Calu3 (cell line): ENCODE measurements around the gene SLC15A4. TPM values are rescaled to one million over a fixed set of nuclear protein-coding genes. Genes with fewer than 3 reads are reported as not detected.

Experiments used
- BruUV-seq: library from RNA; stranded (reverse); fragments of 400-500 nt; replicated peaks from 2 replicates; lab custom pipeline; 2021; lab: Mats Ljungman, UMichigan
- CTCF ChIA-PET: fragments of 300-600 bp; sonication (Branson Sonifier 250); formaldehyde crosslinking; loops from one replicate; lab custom pipeline; 2022; ENCODE audit warnings: antibody characterized with exemption; lab: Charles Lee
- DNase-seq: peaks from one replicate; pipeline ENCODE4 v3.0.0; 2022
- H3K27ac Mint-ChIP-seq: one replicate; pipeline ENCODE4 v1.8.0; 2022; ENCODE audit warnings: mixed read lengths; ENCODE audit not compliant: unreplicated experiment
- H3K27me3 Mint-ChIP-seq: one replicate; pipeline ENCODE4 v1.8.0; 2022; ENCODE audit warnings: mixed read lengths; ENCODE audit not compliant: unreplicated experiment
- H3K36me3 Mint-ChIP-seq: one replicate; pipeline ENCODE4 v1.8.0; 2022; ENCODE audit warnings: mild to moderate bottlenecking, moderate library complexity, mixed read lengths; ENCODE audit not compliant: insufficient read depth, unreplicated experiment
- H3K4me1 Mint-ChIP-seq: one replicate; pipeline ENCODE4 v1.8.0; 2022; ENCODE audit warnings: mild to moderate bottlenecking, low read depth, mixed read lengths; ENCODE audit not compliant: unreplicated experiment
- H3K4me3 Mint-ChIP-seq: one replicate; pipeline ENCODE4 v1.8.0; 2022; ENCODE audit warnings: mild to moderate bottlenecking, low read depth, moderate library complexity, mixed read lengths; ENCODE audit not compliant: unreplicated experiment
- H3K9me3 Mint-ChIP-seq: one replicate; pipeline ENCODE4 v1.8.0; 2022; ENCODE audit warnings: low read depth, mixed read lengths; ENCODE audit not compliant: unreplicated experiment
- intact Hi-C: fragments of 100-400 bp; cut with micrococcal nuclease; formaldehyde crosslinking; loops from one replicate; pipeline ENCODE4 v1.10.0; 2022; ENCODE audit not compliant: unreplicated experiment
- total RNA-seq: library from RNA; stranded (reverse); gene quantifications from 2 replicates; pipeline ENCODE4 v1.2.3, GENCODE V29; 2022
- TF ChIP-seq, protein P1 (sequence below): fragments of 200-600 bp; IDR thresholded peaks from one replicate; pipeline ENCODE4 v1.8.0; 2022; ENCODE audit warnings: antibody characterized with exemption; ENCODE audit not compliant: unreplicated experiment

SLC15A4 gene
- total RNA-seq, 1 experiment from 2014 or later: 34.9 TPM

DNA sequence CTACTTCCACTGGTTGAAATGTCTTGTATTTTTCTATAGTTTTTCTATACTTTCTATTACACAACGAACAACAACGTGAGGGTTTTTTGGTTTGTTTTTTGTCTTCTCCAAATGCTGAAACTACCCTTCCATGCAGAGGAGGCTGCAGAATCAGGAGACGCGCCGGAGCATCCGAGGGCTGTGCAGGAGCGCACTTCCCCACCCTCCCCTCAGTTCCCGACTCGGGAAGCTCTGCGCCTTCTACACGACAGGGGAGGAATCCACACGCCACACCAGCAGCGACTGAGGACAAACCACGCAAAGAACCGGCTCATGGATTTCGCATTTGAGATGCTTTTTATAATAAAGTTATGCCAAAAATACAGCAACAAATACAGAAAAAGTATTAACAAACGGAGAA is 30.9 kb downstream of the SLC15A4 start:
- no peak for DNase-seq
- H3K27ac Mint-ChIP-seq: no peak overlapping the region
- peaks cover 33% of the 10 kb centered on the region for H3K36me3 Mint-ChIP-seq
- intact Hi-C loops: no loop called here
- CTCF ChIA-PET: no interaction called here
- H3K27me3 Mint-ChIP-seq: no peaks in the 10 kb centered on the region
- H3K4me1 Mint-ChIP-seq: no peaks in the 10 kb centered on the region
- TF ChIP-seq, protein P1, sequence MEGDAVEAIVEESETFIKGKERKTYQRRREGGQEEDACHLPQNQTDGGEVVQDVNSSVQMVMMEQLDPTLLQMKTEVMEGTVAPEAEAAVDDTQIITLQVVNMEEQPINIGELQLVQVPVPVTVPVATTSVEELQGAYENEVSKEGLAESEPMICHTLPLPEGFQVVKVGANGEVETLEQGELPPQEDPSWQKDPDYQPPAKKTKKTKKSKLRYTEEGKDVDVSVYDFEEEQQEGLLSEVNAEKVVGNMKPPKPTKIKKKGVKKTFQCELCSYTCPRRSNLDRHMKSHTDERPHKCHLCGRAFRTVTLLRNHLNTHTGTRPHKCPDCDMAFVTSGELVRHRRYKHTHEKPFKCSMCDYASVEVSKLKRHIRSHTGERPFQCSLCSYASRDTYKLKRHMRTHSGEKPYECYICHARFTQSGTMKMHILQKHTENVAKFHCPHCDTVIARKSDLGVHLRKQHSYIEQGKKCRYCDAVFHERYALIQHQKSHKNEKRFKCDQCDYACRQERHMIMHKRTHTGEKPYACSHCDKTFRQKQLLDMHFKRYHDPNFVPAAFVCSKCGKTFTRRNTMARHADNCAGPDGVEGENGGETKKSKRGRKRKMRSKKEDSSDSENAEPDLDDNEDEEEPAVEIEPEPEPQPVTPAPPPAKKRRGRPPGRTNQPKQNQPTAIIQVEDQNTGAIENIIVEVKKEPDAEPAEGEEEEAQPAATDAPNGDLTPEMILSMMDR: no peak
- no peaks in the 10 kb centered on the region for H3K9me3 Mint-ChIP-seq
- no peak overlapping the region for H3K4me3 Mint-ChIP-seq
- no TSS peak for BruUV-seq

DNA sequence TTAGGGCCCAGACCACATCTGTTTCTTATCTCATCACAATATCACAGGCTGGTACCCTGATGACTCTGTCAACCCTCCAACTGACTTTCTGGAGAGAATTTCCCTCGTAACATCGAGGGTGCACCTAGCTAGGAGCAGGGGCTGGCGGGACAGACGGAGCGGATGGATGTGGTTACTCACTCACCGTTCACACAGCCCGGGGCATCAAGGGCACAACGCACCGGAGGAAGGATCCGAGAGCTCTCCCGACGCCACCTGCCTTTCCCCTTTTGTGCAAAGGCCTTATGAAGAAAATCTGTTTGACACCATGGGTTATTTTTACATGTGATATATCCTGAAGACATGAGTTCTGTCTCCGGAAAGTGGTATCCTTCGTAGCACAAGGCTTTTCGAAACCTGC is 31.4 kb downstream of the SLC15A4 start:
- Mint-ChIP-seq H3K36me3 (peaks cover 30% of the 10 kb centered on the region), H3K4me1 (no peaks in the 10 kb centered on the region), H3K27ac (no peak overlapping the region), H3K27me3 (no peaks in the 10 kb centered on the region), H3K4me3 (no peak overlapping the region), H3K9me3 (no peaks in the 10 kb centered on the region)
- BruUV-seq: no TSS peak
- CTCF ChIA-PET: no interaction called here
- intact Hi-C loops: no loop called here
- DNase-seq: no peak
- TF ChIP-seq, protein P1: no peak

GRCh38 chr12:128791395-128792322 is 32.1 kb downstream of the SLC15A4 start:
- Mint-ChIP-seq H3K9me3 (no peaks in the 10 kb centered on the region), H3K36me3 (peaks cover 30% of the 10 kb centered on the region), H3K4me1 (no peaks in the 10 kb centered on the region), H3K27me3 (no peaks in the 10 kb centered on the region), H3K4me3 (no peak overlapping the region), H3K27ac (no peak overlapping the region)
- DNase-seq: peak; percentile 11
- intact Hi-C loops: no loop called here
- CTCF ChIA-PET: no interaction called here
- TF ChIP-seq, protein P1: no peak
- BruUV-seq: no TSS peak

- DNase-seq: no peak
- H3K4me1 Mint-ChIP-seq: no peaks in the 10 kb centered on the region
- no peak overlapping the region for H3K27ac Mint-ChIP-seq
- CTCF ChIA-PET: no interaction called here
- TF ChIP-seq, protein P1: no peak
- no peaks in the 10 kb centered on the region for H3K27me3 Mint-ChIP-seq
- BruUV-seq: no TSS peak
- intact Hi-C loops: no loop called here
- H3K36me3 Mint-ChIP-seq: peaks cover 30% of the 10 kb centered on the region
- no peaks in the 10 kb centered on the region for H3K9me3 Mint-ChIP-seq
- no peak overlapping the region for H3K4me3 Mint-ChIP-seq
Observed at GRCh38 chr12:128790653-128791373, 32.9 kb downstream of the SLC15A4 start.
